Fibroblast of lung (primary cell): ENCODE results near the gene RGS7. TPM values are rescaled to one million over a fixed set of nuclear protein-coding genes. Genes with fewer than 3 reads are reported as not detected.
A peak's percentile ranks its signal among the peaks of the same experiment; 100 is the strongest.

ENCODE experiments used
- DNase-seq, 2 donors: peaks; one replicate each; pipeline versions ENCODE4 v3.0.0 to v3.0.0-alpha.2; 2010; ENCODE audit warnings: low read depth in 2 of 2
- H2AFZ ChIP-seq: 2 replicates; pipeline ENCODE4 v1.5.1; 2012; ENCODE audit warnings: low read length, control low read depth, inconsistent platforms
- H3K27ac ChIP-seq: 2 replicates; pipeline ENCODE4 v1.5.1; 2011; ENCODE audit warnings: low read length, control low read depth; ENCODE audit not compliant: insufficient read depth
- H3K27me3 ChIP-seq: 2 replicates; pipeline ENCODE4 v1.5.1; 2011; ENCODE audit warnings: mild to moderate bottlenecking, low read length; ENCODE audit not compliant: control insufficient read depth, insufficient read depth
- H3K36me3 ChIP-seq: 2 replicates; pipeline ENCODE4 v1.5.1; 2011; ENCODE audit warnings: low read length; ENCODE audit not compliant: control insufficient read depth, insufficient read depth
- H3K4me1 ChIP-seq: 2 replicates; pipeline ENCODE4 v1.5.1; 2011; ENCODE audit warnings: low read length; ENCODE audit not compliant: control insufficient read depth, insufficient read depth; ENCODE audit errors: extremely low read depth
- H3K4me2 ChIP-seq: 2 replicates; pipeline ENCODE4 v1.5.1; 2011; ENCODE audit warnings: low read length, control low read depth; ENCODE audit not compliant: insufficient read depth; ENCODE audit errors: extremely low read depth
- H3K4me3 ChIP-seq, 4 experiments: fragments of 200-600 bp in 1 of 4; sonication (generic) in 1 of 4; replicated peaks in 1 of 4; 2 replicates each; pipeline ENCODE4 v1.5.1; 2011 to 2016; ENCODE audit warnings: low read length in 4 of 4, low read depth in 3 of 4, mild to moderate bottlenecking in 3 of 4, control low read depth in 2 of 4, inconsistent platforms in 1 of 4, mixed read lengths in 1 of 4; ENCODE audit not compliant: insufficient read depth in 1 of 4; ENCODE audit errors: control extremely low read depth in 1 of 4
- H3K79me2 ChIP-seq: 2 replicates; pipeline ENCODE4 v1.5.1; 2012; ENCODE audit warnings: mild to moderate bottlenecking, low read length, inconsistent platforms; ENCODE audit not compliant: control insufficient read depth, insufficient read depth
- H3K9ac ChIP-seq: 2 replicates; pipeline ENCODE4 v1.5.1; 2011; ENCODE audit warnings: mild to moderate bottlenecking, low read length, control low read depth; ENCODE audit not compliant: insufficient read depth
- H3K9me3 ChIP-seq: 2 replicates; pipeline ENCODE4 v1.5.1; 2012; ENCODE audit warnings: low read depth, low read length; ENCODE audit not compliant: control insufficient read depth, insufficient read depth
- H4K20me1 ChIP-seq: 2 replicates; pipeline ENCODE4 v1.5.1; 2011; ENCODE audit warnings: low read length; ENCODE audit not compliant: control insufficient read depth, insufficient read depth; ENCODE audit errors: extremely low read depth
- EZH2 ChIP-seq: IDR thresholded peaks from 2 replicates; pipeline ENCODE4 v1.5.1; 2012; ENCODE audit warnings: low read length, control low read depth, mild to moderate bottlenecking; ENCODE audit errors: missing control alignments
- polyA plus RNA-seq, 2 donors: library from polyadenylated mRNA; depleted of rRNA in 1 of 2; stranded (reverse) in 1 of 2; unstranded in 1 of 2; fragments of >200 nt; gene quantifications; 2 replicates each; pipeline ENCODE4 v1.2.1, GENCODE V29; 2011 to 2012; ENCODE audit warnings: missing spikeins in 1 of 2
- total RNA-seq: library from RNA; depleted of rRNA; stranded (reverse); fragments of >200 nt; gene quantifications from 2 replicates; pipeline ENCODE4 v1.2.1, GENCODE V29; 2014
- TF ChIP-seq, protein P1 (sequence below), 2 donors: IDR thresholded peaks in 1 of 2; conservative IDR thresholded peaks in 1 of 2; 1 replicate in 1 of 2; 2 replicates in 1 of 2; pipeline ENCODE4 v1.5.1; 2011 to 2012; ENCODE audit warnings: low read length in 2 of 2, control low read depth in 1 of 2, inconsistent platforms in 1 of 2, low read depth in 1 of 2, mild to moderate bottlenecking in 1 of 2

RGS7 gene
- total and polyA plus RNA-seq, 2 donors (not counting 1 experiment from before 2014, with no cell fraction given): 3.6 to 4.2 TPM

DNA sequence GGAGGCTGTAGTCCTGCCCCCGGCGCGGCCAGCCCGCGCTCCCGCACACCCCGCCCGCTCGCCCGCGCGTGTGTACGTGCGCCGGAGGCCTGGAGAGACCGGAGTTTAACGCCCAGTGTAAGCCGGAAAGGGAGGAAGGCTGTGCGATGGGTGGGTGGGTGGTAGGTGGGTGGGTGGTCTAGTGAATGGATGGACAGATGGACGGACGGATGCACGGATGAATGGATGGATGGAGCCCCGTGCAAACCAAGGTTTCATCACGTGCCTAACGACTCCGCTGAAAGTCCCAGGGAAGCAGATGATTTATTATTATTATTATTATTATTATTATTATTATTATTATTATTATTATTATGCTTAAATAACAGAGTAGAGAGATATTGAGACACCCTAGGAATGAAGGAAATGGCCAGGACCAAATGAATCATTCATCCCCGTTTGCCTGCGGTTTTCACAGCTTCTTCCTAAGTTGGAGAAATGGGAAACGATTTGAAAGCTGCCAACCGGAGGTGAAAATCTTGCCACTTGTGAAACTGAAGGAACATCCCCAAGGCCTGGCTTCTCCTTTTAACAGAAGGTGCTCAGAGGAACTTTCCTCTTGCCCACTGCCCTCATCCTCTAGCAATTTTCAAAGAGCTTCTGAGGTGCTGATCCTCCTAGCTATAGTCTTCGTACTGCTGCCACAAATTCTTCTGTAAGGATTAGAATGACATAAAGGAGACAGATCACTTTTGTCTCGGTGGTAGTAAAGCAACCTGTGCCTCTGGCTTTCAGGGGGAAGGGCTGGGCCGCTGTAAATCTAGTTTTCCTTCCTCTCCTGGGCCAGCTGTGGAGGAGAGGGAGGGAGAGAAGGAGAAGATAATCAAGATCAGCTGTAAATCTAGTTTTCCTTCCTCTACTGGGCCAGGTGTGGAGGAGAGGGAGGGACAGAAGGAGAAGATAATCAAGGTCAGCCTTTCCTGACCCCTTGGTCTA lies 648 bp upstream of the RGS7 start:
- H2AFZ ChIP-seq: peak overlapping the region; percentile 54
- no peak for TF ChIP-seq EZH2
- TF ChIP-seq, protein P1, sequence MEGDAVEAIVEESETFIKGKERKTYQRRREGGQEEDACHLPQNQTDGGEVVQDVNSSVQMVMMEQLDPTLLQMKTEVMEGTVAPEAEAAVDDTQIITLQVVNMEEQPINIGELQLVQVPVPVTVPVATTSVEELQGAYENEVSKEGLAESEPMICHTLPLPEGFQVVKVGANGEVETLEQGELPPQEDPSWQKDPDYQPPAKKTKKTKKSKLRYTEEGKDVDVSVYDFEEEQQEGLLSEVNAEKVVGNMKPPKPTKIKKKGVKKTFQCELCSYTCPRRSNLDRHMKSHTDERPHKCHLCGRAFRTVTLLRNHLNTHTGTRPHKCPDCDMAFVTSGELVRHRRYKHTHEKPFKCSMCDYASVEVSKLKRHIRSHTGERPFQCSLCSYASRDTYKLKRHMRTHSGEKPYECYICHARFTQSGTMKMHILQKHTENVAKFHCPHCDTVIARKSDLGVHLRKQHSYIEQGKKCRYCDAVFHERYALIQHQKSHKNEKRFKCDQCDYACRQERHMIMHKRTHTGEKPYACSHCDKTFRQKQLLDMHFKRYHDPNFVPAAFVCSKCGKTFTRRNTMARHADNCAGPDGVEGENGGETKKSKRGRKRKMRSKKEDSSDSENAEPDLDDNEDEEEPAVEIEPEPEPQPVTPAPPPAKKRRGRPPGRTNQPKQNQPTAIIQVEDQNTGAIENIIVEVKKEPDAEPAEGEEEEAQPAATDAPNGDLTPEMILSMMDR (conservative IDR thresholded peaks at IDR 0.05 in 1 of 2, IDR thresholded peaks at IDR 0.05 in 1 of 2; ENCODE audit: low read depth in 1 of 2, low read length in 2 of 2): no peak
- peak; percentile 2 to 17 for DNase-seq
- peak overlapping the region; percentile 49 for H3K9ac ChIP-seq
- no peaks in the 10 kb centered on the region for H3K27me3 ChIP-seq
- no peaks in the 10 kb centered on the region for H3K4me1 ChIP-seq
- no peak overlapping the region for H3K27ac ChIP-seq
- peak overlapping the region; percentile 37 for H3K4me2 ChIP-seq
- no peaks in the 10 kb centered on the region for H3K79me2 ChIP-seq
- H3K4me3 ChIP-seq: peak overlapping the region in 3 of 4 experiments; percentile 50 to 71 (median 58)
- H3K36me3 ChIP-seq: no peaks in the 10 kb centered on the region
- no peaks in the 10 kb centered on the region for H3K9me3 ChIP-seq
- H4K20me1 ChIP-seq: no peaks in the 10 kb centered on the region

DNA sequence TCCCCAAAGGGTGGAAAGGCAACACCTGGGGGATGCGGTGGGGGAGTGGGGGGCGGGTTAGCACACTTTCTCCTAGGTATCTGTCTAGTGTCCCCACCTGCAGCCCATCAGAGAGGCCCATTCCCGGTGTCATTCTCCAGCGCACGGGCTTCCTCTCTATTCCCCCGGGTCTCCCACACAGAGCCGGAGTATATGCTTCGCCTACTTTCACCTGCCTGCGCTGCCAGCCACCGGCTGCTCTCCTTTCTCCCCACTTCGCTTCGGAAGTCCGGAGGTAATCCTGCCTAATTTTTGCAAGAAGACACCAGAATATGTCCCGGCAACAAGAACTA lies 852 bp downstream of the RGS7 start:
- peak overlapping the region; percentile 53 to 71 (median 64) for H3K4me3 ChIP-seq
- H3K27me3 ChIP-seq: no peaks in the 10 kb centered on the region
- H3K36me3 ChIP-seq: no peaks in the 10 kb centered on the region
- TF ChIP-seq, protein P1 (conservative IDR thresholded peaks at IDR 0.05 in 1 of 2, IDR thresholded peaks at IDR 0.05 in 1 of 2; ENCODE audit: low read depth in 1 of 2, low read length in 2 of 2): no peak
- TF ChIP-seq EZH2: no peak
- peak overlapping the region; percentile 9 for H2AFZ ChIP-seq
- no peaks in the 10 kb centered on the region for H3K9me3 ChIP-seq
- no peak overlapping the region for H3K9ac ChIP-seq
- no peaks in the 10 kb centered on the region for H3K79me2 ChIP-seq
- peak overlapping the region; percentile 83 for H3K4me2 ChIP-seq
- H4K20me1 ChIP-seq: no peaks in the 10 kb centered on the region
- no peaks in the 10 kb centered on the region for H3K4me1 ChIP-seq
- no peak for DNase-seq
- H3K27ac ChIP-seq: no peak overlapping the region

DNA sequence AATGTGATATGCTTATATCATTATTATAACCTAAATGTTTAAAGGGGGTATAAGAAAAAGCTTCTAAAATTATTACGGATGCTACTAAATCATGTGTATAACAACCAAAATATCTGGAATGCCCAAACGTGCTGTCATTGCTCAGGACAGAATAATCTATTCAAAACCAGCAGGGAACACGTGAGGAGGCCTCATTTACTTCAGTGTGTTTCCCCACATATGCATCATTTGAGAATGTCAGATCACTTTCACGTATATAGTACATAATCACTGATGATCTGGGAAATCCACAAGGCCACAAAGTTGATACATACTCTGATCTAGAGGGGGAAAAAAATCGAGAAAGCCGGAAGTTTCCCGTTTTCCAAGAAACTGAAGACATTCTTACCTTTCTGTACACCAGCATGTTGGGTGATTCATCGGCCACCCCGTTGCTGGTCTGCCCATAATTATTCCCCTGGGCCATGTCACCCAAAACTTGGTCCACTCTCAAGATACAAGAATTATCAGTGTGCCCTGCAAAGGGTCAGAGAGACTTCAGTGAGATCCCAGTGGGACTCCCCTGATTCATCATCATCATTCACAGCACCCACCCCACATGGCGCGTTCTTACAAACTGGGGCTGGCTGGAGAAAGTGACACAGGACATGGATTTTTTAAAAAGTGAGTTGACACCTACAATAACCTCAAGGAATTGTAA lies 1.5 kb downstream of the RGS7 start:
- H3K9ac ChIP-seq: no peak overlapping the region
- no peaks in the 10 kb centered on the region for H3K9me3 ChIP-seq
- H3K36me3 ChIP-seq: no peaks in the 10 kb centered on the region
- TF ChIP-seq, protein P1 (conservative IDR thresholded peaks at IDR 0.05 in 1 of 2, IDR thresholded peaks at IDR 0.05 in 1 of 2; ENCODE audit: low read depth in 1 of 2, low read length in 2 of 2): no peak
- no peak for TF ChIP-seq EZH2
- H3K4me2 ChIP-seq: peak overlapping the region; percentile 13
- H4K20me1 ChIP-seq: no peaks in the 10 kb centered on the region
- H3K79me2 ChIP-seq: no peaks in the 10 kb centered on the region
- H3K27ac ChIP-seq: no peak overlapping the region
- no peaks in the 10 kb centered on the region for H3K4me1 ChIP-seq
- no peak overlapping the region for H2AFZ ChIP-seq
- H3K27me3 ChIP-seq: no peaks in the 10 kb centered on the region
- DNase-seq: no peak
- H3K4me3 ChIP-seq: peak overlapping the region in 2 of 4 experiments; percentile 53 to 71
